MG63 (cell line): ENCODE measurements around the gene LDLRAD4. TPM values are rescaled to one million over a fixed set of nuclear protein-coding genes. Genes with fewer than 3 reads are reported as not detected.
"Not testable (repeated sequence)": the region's sequence is repeated elsewhere in the genome, so short reads cannot be mapped to it uniquely, and the experiment has no call there.

ENCODE experiments used
- DNase-seq: peaks from one replicate; pipeline ENCODE4 v3.0.0-alpha.2; 2020
- H3K27me3 ChIP-seq: fragments of 250-450 bp; sonication (Bioruptor Pico); 2 replicates; pipeline ENCODE4 v1.5.1; 2020; ENCODE audit warnings: mild to moderate bottlenecking, moderate library complexity
- H3K36me3 ChIP-seq: fragments of 250-450 bp; sonication (Bioruptor Pico); 2 replicates; pipeline ENCODE4 v1.5.1; 2020; ENCODE audit warnings: mild to moderate bottlenecking, moderate library complexity
- H3K4me3 ChIP-seq: fragments of 250-450 bp; sonication (Bioruptor Pico); 2 replicates; pipeline ENCODE4 v1.5.1; 2020; ENCODE audit warnings: mild to moderate bottlenecking, moderate library complexity
- H3K9me3 ChIP-seq: fragments of 250-450 bp; sonication (Bioruptor Pico); 2 replicates; pipeline ENCODE4 v1.5.1; 2020; ENCODE audit warnings: mild to moderate bottlenecking, moderate library complexity
- total RNA-seq: library from RNA; depleted of rRNA; stranded (reverse); fragments of >200 nt; shearing (Covaris generic); gene quantifications from 2 replicates; pipeline ENCODE4 v1.2.3, GENCODE V29; 2014; ENCODE audit warnings: low replicate concordance

LDLRAD4 gene
- total RNA-seq, 1 experiment from 2014 or later, result 0.36 TPM

DNA sequence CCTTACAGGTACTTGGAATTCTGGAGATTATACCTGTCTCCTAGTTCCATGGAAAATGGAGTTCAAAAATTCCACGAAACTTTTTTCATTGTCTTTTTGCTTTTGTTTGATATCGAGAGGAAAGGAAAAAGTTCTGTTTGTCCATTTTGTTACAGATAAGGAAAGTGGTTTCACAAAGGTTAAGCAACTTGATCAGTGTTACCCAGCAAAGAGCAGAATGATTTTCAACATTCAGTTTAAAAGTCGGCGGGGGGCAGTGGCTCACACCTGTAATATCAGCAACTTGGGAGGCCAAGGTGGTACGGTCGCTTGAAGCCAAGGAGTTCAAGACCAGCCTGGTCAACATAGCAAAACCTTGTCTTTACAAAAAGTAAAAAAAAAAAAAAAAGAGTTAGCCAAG lies 118.8 kb downstream of the LDLRAD4 start:
- H3K4me3 ChIP-seq, result no peak overlapping the region
- no peak for DNase-seq
- no peaks in the 10 kb centered on the region for H3K36me3 ChIP-seq
- H3K27me3 ChIP-seq, result no peaks in the 10 kb centered on the region; the same call in 1 of the 2 replicates
- no peaks in the 10 kb centered on the region; the same call in none of the 2 replicates for H3K9me3 ChIP-seq

DNA sequence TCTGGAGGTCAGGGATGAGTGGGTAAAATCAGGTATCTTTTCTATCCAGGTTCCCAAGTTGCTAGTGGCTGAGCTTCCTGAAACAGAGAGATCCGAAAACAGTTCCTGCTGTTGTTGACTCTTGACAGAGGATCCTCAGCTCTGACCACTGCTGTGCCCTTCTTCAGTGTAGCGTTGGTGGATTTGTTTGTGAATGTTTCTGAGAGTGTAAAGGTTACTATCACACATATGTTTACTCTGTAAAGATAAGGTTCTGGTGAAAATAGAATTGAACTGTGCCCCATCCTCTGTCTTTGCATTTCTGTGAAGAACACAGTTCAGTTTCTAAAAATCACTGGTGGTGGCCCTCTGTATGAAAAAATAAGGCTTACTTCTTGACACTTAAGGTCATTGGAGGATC lies 119.8 kb downstream of the LDLRAD4 start:
- no peaks in the 10 kb centered on the region for H3K36me3 ChIP-seq
- DNase-seq, result no peak
- H3K9me3 ChIP-seq, result no peaks in the 10 kb centered on the region; the same call in 1 of the 2 replicates
- no peaks in the 10 kb centered on the region; the same call in 1 of the 2 replicates for H3K27me3 ChIP-seq
- no peak overlapping the region for H3K4me3 ChIP-seq

DNA sequence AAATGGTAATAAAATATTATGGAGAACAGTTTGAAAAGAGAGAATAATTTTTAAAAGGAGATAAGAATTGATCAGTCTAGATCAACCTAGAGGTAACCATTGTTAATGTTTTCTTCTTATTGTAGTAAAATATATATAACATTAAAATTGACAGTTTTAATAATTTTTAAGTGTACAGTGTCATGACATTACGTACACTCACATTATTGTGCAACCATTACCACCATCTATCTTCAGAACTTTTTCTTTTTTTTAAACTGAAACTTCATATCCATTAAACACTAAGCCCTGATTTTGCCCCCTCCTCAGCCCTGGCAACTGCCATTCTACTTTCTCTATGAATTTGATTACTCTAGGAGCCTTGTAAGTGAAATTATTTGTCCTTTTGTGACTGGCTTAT lies 121.1 kb downstream of the LDLRAD4 start:
- no peak for DNase-seq
- no peaks in the 10 kb centered on the region for H3K9me3 ChIP-seq
- H3K36me3 ChIP-seq, result no peaks in the 10 kb centered on the region
- no peaks in the 10 kb centered on the region for H3K27me3 ChIP-seq
- no peak overlapping the region for H3K4me3 ChIP-seq

DNA sequence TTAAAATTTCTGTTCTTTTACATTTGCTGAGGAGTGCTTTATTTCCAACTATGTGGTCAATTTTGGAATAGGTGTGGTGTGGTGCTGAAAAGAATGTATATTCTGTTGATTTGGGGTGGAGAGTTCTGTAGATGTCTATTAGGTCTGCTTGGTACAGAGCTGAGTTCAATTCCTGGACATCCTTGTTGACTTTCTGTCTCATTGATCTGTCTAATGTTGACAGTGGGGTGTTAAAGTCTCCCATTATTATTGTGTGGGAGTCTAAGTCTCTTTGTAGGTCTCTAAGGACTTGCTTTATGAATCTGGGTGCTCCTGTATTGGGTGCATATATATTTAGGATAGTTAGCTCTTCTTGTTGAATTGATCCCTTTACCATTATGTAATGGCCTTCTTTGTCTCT lies 127.9 kb downstream of the LDLRAD4 start:
- H3K27me3 ChIP-seq, H3K36me3 ChIP-seq, H3K4me3 ChIP-seq, H3K9me3 ChIP-seq, DNase-seq: not testable (repeated sequence)

DNA sequence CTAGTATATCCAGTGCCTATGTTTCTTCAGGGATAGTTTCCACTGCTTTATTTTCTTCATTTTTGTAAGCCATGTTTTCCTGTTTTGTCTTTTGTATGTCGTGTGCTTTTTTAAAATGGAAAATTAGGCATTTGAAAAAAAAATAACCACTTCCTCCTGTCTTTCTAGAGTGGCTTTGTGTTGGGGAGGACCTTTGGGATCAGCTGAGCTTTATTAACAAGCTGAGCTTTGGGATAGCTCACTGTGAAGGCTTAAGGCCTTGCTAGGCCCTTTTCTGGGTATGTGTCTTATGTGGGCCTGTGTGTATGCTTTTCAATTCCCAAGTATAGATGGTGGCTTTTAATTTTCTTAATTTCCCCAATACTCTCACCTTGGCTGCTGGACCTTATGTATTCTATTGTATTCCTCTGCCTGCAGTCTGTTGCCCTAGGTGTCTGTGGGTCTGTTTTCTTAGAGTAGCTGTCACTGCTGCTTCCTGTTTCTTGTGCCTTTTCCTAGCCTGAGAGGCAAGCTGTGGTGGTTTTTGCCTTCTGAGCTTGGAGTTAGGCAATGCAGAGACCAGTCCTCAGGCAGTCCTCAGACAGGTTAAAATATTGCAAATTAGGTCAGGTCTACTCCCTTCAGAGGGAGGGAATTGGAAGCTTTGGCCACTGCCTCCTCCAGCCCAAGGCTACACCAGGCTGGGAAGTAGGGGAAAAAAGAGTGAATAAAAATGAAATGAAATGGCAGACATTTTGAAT lies 134.7 kb downstream of the LDLRAD4 start:
- Histone ChIP-seq H3K27me3 (no peaks in the 10 kb centered on the region), H3K4me3 (no peak overlapping the region), H3K9me3 (no peaks in the 10 kb centered on the region), H3K36me3 (no peaks in the 10 kb centered on the region)
- DNase-seq, result no peak

DNA sequence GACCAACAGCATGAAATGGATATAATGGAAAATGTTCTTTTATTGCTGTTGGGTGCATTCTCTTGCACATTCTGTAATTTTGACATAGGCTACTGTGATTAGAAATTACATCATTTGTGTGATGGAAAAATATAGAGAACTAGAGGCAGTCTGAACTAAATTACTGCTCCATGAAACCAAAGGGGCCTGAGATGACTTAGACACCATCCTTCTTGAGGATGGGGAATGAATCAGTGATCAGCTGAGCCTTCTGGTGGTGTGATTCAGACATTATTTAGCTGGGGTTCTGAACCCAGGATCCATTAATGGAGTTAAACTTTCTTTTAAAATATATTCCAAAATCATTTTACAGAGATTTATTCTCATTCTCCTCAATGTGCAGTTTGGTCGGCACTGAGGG lies 135.8 kb downstream of the LDLRAD4 start:
- Histone ChIP-seq H3K27me3 (no peaks in the 10 kb centered on the region), H3K9me3 (no peaks in the 10 kb centered on the region), H3K36me3 (no peaks in the 10 kb centered on the region), H3K4me3 (no peak overlapping the region)
- no peak for DNase-seq

DNA sequence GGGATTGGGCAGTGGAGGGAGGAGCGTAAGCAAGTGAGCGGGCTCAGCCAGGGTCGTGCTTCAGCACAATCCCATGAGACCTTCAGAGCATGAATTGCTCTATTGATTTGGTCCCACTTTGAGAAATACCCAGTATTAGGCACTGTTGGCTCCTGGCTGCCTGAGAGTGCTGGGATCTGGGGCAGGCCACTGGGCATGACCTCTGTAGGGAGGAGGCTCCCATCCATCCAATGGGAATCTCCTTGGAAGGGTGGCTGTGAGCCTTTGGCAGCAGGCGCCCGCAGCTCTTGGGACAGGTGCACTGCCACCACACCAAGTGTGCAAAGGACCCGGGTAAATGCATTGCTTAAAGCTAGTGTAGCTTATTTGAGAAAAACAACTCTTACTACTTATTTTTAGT lies 137.5 kb downstream of the LDLRAD4 start:
- no peak for DNase-seq
- Histone ChIP-seq H3K27me3 (no peaks in the 10 kb centered on the region), H3K36me3 (no peaks in the 10 kb centered on the region), H3K9me3 (no peaks in the 10 kb centered on the region), H3K4me3 (no peak overlapping the region)

DNA sequence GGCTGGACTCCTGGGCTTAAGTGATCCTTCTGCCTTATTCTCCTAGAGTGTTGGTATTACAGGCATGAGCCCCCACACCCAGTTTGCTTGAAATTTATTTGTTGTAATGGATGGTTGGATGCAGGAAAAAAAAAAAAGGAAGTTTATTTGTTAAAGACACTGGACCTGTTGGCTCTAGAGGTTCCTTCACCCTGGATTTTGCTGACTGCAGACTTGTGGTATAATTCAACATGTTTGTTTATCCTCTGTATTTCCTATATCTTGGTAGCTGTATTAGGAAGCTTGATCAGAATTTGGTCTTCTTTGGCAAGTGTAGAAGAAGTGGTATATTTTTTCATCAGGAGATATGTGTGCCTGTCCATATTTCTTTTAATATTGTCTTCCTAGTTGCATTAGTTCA lies 138.7 kb downstream of the LDLRAD4 start:
- Histone ChIP-seq H3K4me3 (no peak overlapping the region), H3K9me3 (no peaks in the 10 kb centered on the region), H3K27me3 (no peaks in the 10 kb centered on the region), H3K36me3 (no peaks in the 10 kb centered on the region)
- DNase-seq, result no peak

DNA sequence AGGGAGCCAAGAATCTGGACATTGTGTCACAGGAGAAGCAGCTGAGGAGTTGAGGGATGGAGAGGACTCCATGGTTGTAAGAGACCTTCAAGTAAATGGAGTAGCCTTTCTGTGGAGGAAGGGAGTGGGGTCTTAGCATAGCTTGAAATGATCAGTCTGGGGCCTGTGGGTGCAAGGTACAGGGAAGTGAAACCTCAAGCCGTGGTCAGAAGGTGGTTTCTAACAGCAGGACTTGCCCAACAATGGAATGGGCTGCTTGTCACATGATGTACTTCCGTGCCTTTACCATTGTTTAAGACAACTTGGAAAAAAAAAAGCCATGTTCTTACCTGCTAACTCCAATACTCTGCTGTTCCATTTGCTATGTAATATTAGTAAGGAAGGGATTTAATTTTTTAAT lies 140.7 kb downstream of the LDLRAD4 start:
- Histone ChIP-seq H3K9me3 (no peaks in the 10 kb centered on the region), H3K27me3 (no peaks in the 10 kb centered on the region), H3K36me3 (no peaks in the 10 kb centered on the region), H3K4me3 (no peak overlapping the region)
- DNase-seq, result no peak

DNA sequence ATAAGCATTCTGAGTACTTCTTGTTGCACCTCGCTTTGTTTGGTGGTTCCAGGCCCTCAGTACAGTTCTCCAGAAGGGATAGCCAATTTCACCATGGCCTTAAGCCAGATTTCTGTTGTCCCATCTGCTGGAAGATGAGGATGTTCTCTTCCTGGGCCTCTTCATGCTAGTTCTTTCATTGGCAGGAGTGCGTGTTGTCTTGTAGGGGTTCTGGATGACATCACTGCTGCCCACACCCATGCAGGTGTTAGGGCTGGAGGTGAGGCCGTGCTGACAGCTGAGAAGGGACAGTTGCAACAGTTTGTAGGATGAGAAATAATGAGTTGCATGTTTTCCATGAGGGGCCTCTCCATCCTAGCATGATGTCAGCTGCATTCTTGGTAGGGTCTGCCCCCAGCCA lies 142.9 kb downstream of the LDLRAD4 start:
- Histone ChIP-seq H3K36me3 (no peaks in the 10 kb centered on the region), H3K4me3 (no peak overlapping the region), H3K9me3 (no peaks in the 10 kb centered on the region), H3K27me3 (no peaks in the 10 kb centered on the region)
- DNase-seq, result no peak

DNA sequence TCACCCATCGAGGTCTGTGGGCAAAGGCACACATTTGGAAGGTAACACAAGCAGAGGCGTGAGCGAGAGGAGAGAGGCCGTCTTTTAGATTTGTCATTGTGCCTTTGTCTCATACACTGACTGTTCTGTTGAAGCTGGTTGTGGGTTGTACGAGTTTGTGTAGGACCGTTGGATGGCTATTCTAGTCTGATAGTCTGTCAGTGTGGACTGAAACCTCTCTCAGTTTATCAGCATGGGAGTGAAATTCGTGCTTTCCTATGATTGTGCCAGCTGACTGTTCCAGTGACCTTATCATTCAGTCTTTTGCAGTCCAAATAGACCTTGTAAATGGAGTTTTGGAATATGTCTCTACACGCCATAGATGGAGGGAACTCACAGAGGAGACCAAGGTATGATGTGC lies 143.5 kb downstream of the LDLRAD4 start:
- Histone ChIP-seq H3K27me3 (no peaks in the 10 kb centered on the region), H3K36me3 (no peaks in the 10 kb centered on the region), H3K4me3 (no peak overlapping the region), H3K9me3 (no peaks in the 10 kb centered on the region)
- no peak for DNase-seq

DNA sequence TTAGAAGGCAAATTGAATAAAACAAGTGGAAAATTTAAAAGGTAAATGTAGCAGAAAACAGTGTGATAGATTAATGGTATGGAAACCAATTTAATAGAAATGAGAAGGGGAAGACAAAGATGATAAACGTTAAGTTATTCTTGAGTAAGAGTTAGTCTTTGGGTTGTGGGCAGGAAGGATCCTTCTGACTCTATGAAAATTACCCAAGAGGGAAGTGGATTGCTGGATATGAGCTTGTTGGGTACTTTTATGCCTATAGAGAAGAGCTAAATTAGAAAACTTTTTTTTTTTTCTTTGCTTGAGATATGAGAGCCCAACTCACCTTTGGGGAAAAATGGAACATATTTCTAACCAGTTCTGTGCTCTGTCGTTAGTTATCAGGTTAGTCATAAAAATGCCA lies 144.0 kb downstream of the LDLRAD4 start:
- DNase-seq, result no peak
- no peak overlapping the region for H3K4me3 ChIP-seq
- H3K36me3 ChIP-seq, result no peaks in the 10 kb centered on the region
- H3K27me3 ChIP-seq, result no peaks in the 10 kb centered on the region
- no peaks in the 10 kb centered on the region for H3K9me3 ChIP-seq

DNA sequence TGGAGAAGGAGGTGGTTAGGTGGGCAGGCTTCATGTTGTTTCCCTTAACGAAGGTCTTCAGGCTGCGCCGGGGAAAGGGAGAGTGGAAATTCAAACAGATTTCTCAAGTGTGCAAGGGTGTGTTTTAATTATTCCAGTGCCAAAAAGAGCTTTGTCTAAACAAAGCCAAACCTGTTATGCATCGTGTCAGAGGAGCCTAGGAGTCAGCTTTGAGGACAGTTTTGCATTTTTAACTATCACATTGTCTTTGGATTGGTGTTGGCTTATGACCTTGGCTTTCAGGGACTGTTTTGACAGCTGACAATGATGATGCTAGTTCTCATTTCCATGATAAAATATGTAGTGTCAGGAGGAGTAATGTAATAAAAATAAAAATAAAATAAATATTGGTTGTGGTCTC lies 144.8 kb downstream of the LDLRAD4 start:
- no peaks in the 10 kb centered on the region for H3K27me3 ChIP-seq
- no peak overlapping the region for H3K4me3 ChIP-seq
- no peaks in the 10 kb centered on the region for H3K9me3 ChIP-seq
- no peaks in the 10 kb centered on the region for H3K36me3 ChIP-seq
- DNase-seq, result no peak

DNA sequence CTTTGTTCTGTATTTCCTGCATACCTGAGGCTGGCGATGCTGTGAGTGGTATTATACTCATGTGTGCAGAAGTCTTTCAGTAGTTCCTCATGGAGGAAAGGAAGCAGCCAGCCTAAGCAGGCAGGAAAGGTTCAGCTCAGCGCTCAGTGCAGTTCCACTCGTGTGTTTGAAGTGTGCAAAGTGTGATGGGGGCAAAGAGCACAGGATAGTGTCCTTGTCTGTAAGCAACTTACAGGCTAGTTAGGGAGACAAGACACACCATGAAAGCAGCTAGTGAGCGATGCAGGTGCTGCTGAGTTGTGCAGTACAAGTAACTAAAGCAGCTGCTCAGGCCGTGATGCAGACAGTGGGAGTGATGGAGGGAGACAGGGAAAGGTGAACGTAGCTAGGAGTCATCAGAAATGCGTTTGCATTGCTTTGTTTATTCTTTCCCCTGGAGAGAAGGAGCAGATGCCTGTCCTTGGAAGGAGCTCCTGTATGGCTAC lies 146.2 kb downstream of the LDLRAD4 start:
- H3K36me3 ChIP-seq, result no peaks in the 10 kb centered on the region

DNA sequence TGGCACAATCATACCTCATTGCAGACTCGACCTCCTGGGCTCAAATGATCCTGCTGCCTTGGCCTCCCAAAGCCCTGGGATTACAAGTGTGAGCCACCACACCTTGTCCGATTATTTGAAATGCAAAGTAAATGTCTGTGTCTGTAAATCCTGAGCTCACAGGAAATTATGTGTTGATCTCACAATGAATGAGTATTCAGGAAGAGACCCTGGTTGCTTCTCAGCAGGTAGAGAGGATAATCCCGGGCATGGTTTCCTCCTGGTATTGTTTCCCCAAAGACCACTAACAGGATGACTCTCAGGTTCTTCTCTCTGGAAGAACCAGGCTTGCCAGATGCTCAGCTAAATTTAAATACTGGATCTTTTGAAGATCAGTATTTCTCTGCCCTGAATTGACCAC lies 147.6 kb downstream of the LDLRAD4 start:
- Histone ChIP-seq H3K4me3 (no peak overlapping the region), H3K36me3 (no peaks in the 10 kb centered on the region), H3K9me3 (no peaks in the 10 kb centered on the region), H3K27me3 (no peaks in the 10 kb centered on the region)
- no peak for DNase-seq

More for the DNA sequence above, 146.2 kb downstream of the LDLRAD4 start:
- Histone ChIP-seq H3K9me3 (no peaks in the 10 kb centered on the region), H3K4me3 (no peak overlapping the region), H3K27me3 (no peaks in the 10 kb centered on the region)
- no peak for DNase-seq

DNA sequence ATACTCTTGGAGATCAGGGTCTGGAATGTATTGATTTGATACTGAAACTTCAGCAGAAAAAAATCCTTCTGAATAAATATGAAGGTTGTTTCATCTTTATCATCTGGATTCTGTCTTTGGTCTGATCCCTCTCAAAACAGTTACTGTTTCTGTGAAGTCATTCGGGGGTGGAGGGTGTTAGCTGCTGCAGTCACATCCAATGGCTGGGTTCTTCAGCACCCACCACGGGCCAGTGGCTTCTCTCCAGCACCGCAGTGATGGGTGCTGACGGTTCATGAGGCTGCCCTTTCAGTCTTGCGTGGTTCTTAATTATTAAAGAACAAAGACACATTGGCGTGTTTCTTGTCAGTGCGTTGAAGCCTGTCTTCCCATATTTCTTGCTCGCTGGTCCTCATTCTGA lies 148.0 kb downstream of the LDLRAD4 start:
- no peaks in the 10 kb centered on the region for H3K36me3 ChIP-seq
- H3K4me3 ChIP-seq, result no peak overlapping the region
- no peak for DNase-seq
- H3K27me3 ChIP-seq, result no peaks in the 10 kb centered on the region
- H3K9me3 ChIP-seq, result no peaks in the 10 kb centered on the region

DNA sequence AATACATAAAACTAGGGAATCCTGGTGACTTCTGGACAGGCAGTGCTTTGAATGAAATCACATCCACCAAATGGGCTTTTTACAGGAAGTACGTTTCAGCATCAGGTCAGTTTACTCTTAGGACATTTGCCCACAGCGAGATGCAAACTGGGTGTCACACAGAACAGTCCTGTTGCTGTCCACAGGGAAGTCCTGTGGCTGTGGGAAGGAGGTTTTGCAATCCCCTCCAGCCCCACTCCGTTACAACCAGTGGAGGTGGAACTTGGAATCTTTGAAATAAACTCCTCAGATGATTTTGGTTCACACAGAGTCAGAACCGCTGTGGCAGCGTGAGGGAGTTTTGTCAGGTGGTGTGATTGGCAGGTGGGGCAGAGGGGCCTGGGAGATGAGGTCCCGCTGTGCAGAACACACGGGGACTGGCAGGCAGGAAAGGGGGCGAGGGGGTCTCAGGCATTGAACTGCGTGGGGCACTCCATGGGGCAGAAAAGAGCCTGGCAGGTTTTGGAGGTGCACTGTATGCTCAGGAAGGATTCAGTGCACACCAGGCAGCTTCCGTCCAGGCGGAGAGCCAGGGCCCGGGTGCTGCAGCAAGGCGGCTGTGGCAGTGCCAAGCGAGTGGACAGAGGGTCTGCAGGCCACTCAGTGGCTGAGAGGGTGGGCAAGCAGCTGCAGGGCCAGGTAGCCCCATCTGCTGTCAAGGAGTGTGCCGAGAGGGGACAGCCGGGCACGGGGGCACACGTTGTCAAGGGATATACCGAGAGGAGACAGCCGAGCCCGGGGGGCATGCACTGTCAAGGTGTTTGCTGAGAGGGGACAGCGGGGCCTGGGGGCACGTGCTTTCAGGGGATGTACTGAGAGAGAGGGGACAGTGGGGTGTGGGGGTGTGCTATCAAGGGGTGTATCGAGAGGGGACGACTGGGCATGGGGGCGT lies 148.7 kb downstream of the LDLRAD4 start:
- H3K27me3 ChIP-seq, result no peaks in the 10 kb centered on the region
- H3K4me3 ChIP-seq, result no peak overlapping the region
- no peaks in the 10 kb centered on the region for H3K36me3 ChIP-seq
- no peaks in the 10 kb centered on the region for H3K9me3 ChIP-seq
- no peak for DNase-seq
